NCI-H1694 treated with DMSO at 0.1 percent for 48 hours (cell line): Measurements from ENCODE around the gene CD86.
A peak's percentile ranks its signal among the peaks of the same experiment; 100 is the strongest.

Experiments used
- DNase-seq: peaks from one replicate; lab custom pipeline; 2025; lab: John Stamatoyannopoulos, UW

Gene CD86

GRCh38 chr3:122092460-122093165 is 37.5 kb downstream of the CD86 start:
- no peak for DNase-seq

GRCh38 chr3:122094125-122094524 is 39.0 kb downstream of the CD86 start:
- no peak for DNase-seq

GRCh38 chr3:122094693-122095092 is 39.5 kb downstream of the CD86 start:
- no peak for DNase-seq

GRCh38 chr3:122097141-122097540 is 42.0 kb downstream of the CD86 start:
- no peak for DNase-seq

GRCh38 chr3:122098611-122099010 is 43.4 kb downstream of the CD86 start:
- no peak for DNase-seq

- no peak for DNase-seq
Measured at GRCh38 chr3:122099255-122099654, 44.1 kb downstream of the CD86 start.

- DNase-seq: no peak
Measured at GRCh38 chr3:122100083-122100482, 44.9 kb downstream of the CD86 start.

- DNase-seq: no peak
Measured at GRCh38 chr3:122100591-122101463, 45.7 kb downstream of the CD86 start.

GRCh38 chr3:122101646-122102045 is 46.5 kb downstream of the CD86 start:
- peak; percentile 34 for DNase-seq

GRCh38 chr3:122102191-122102935 is 47.2 kb downstream of the CD86 start:
- DNase-seq: no peak

- DNase-seq: no peak
Measured at GRCh38 chr3:122103821-122104514, 48.8 kb downstream of the CD86 start.

- no peak for DNase-seq
Measured at GRCh38 chr3:122104515-122105194, 49.5 kb downstream of the CD86 start.

- DNase-seq: no peak
Measured at GRCh38 chr3:122105626-122106025, 50.5 kb downstream of the CD86 start.

- no peak for DNase-seq
Measured at GRCh38 chr3:122107171-122107570, 52.0 kb downstream of the CD86 start.

GRCh38 chr3:122111974-122112373 is 56.8 kb downstream of the CD86 start:
- no peak for DNase-seq

GRCh38 chr3:122112754-122113153 is 57.6 kb downstream of the CD86 start:
- DNase-seq: no peak

GRCh38 chr3:122123850-122124249 is 68.7 kb downstream of the CD86 start:
- DNase-seq: no peak

GRCh38 chr3:122132949-122133540 is 77.9 kb downstream of the CD86 start:
- no peak for DNase-seq

- DNase-seq: no peak
Measured at GRCh38 chr3:122146466-122146865, 91.3 kb downstream of the CD86 start.

- no peak for DNase-seq
Measured at GRCh38 chr3:122148941-122149627, 93.9 kb downstream of the CD86 start.
